Stimulated activated memory B cell treated with anti-CD40 and anti-IgM and Interleukin-4, amounts not matched to agents 10 μg/mL and 1 μg/mL and 100 μg/mL, for 72 hours (primary cell): ENCODE data around the gene MGLL.

ENCODE experiments used
- ATAC-seq: fragments of 150-1000 bp; cut with Tn5 transposase; 2 replicates; pipeline ENCODE4 v1.10.0; 2021
- H3K27ac Mint-ChIP-seq: one replicate; pipeline ENCODE4 v1.8.0; 2022; ENCODE audit warnings: mild to moderate bottlenecking, mixed read lengths
- H3K27me3 Mint-ChIP-seq: one replicate; pipeline ENCODE4 v1.8.0; 2022; ENCODE audit warnings: mixed read lengths
- H3K36me3 Mint-ChIP-seq: one replicate; pipeline ENCODE4 v1.8.0; 2022; ENCODE audit warnings: mixed read lengths
- H3K4me1 Mint-ChIP-seq: one replicate; pipeline ENCODE4 v1.8.0; 2022; ENCODE audit warnings: mixed read lengths
- H3K4me3 Mint-ChIP-seq: one replicate; pipeline ENCODE4 v1.8.0; 2022; ENCODE audit warnings: mild to moderate bottlenecking, moderate library complexity, mixed read lengths
- H3K9me3 Mint-ChIP-seq: one replicate; pipeline ENCODE4 v1.8.0; 2022; ENCODE audit warnings: mixed read lengths

Gene MGLL

GRCh38 chr3:127722091-127722784, 100.1 kb downstream of the MGLL start:
- peaks cover 3% of the 10 kb centered on the region for H3K9me3 Mint-ChIP-seq
- no peaks in the 10 kb centered on the region for H3K27me3 Mint-ChIP-seq
- peaks cover 66% of the 10 kb centered on the region for H3K36me3 Mint-ChIP-seq
- H3K4me1 Mint-ChIP-seq = peaks cover 8% of the 10 kb centered on the region
- no peak for ATAC-seq
- no peak overlapping the region for H3K4me3 Mint-ChIP-seq
- H3K27ac Mint-ChIP-seq = no peak overlapping the region

DNA sequence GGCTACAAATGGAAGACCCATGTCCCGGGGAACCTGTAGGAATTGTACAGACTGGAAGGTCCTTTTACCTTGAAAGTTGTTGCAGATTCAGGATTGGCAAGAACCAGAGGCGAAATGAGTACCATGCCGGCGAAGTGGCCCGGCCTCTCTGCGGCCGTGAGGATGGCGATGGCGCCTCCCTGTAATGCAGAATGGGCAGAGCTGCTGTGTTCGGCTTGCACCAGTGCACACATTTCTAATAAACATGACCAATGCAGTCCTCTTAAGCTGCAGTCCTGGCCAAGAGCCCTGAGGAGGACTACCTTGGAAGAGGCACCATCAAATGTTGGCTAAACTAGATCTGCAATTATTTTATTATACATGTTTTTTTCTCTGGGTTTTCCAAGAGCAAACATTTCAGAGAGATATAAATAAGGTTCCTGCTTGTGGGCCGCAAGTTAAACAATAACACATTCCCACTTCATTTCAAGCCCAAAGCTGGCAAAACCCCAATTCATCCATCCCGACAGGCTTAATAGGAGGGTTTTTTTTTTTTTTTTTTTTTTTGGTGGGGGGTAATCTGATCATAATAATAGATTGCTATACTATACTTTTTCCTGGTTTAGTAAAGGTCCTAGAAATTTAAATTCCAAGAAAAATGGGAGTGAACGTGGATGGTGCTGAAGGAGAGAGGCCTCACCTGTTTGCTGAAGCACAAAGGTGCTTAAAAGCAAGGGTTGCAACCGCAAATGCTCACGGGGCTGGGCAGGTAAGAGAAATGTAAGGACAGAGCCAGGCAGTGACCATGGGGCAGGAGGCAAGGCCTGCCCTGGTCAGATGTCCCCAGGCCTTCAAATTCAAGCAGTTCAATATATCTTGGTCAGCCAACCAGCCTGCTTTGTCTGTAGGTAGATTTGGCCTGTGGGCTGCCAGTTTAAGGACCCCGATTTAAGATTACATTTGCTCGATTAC, 101.1 kb downstream of the MGLL start:
- H3K4me3 Mint-ChIP-seq = no peak overlapping the region
- ATAC-seq = no peak
- no peak overlapping the region for H3K27ac Mint-ChIP-seq
- peaks cover 62% of the 10 kb centered on the region for H3K36me3 Mint-ChIP-seq
- H3K9me3 Mint-ChIP-seq = peaks cover 3% of the 10 kb centered on the region
- no peaks in the 10 kb centered on the region for H3K27me3 Mint-ChIP-seq
- H3K4me1 Mint-ChIP-seq = peaks cover 7% of the 10 kb centered on the region

DNA sequence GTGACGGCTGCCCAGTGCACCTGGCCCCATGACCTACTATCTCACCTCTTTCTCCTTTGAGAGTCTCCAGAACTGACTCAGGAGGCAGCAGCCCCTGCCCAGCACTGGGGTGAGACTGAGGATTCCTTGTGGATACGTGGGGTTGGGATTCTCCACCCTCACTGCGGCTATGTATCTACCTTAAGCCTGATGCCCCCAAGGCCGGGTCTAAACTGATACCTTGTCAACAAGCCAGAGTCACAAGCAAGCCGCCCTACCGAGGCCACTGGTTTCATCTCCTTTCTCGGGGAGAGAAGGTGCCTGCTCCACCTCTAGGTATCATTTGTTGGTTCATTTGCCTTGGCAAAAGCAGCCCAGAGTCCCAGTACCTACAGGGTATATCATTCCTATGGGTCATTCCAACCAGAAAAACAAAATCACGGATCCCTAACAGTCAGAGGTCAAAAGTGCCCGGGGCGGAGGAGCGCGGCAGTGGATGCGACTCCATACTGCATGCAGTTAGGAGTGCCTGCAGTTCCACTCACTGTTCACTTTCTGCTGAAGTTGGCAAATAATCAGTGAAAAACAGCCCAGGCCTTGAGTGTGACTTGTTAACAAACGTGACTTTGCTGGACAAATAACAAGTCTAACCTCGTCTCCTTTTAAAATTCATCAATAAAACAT, 102.0 kb downstream of the MGLL start:
- H3K36me3 Mint-ChIP-seq = peaks cover 59% of the 10 kb centered on the region
- H3K27ac Mint-ChIP-seq = no peak overlapping the region
- H3K27me3 Mint-ChIP-seq = no peaks in the 10 kb centered on the region
- peaks cover 3% of the 10 kb centered on the region for H3K9me3 Mint-ChIP-seq
- no peaks in the 10 kb centered on the region for H3K4me1 Mint-ChIP-seq
- ATAC-seq = no peak
- H3K4me3 Mint-ChIP-seq = no peak overlapping the region

DNA sequence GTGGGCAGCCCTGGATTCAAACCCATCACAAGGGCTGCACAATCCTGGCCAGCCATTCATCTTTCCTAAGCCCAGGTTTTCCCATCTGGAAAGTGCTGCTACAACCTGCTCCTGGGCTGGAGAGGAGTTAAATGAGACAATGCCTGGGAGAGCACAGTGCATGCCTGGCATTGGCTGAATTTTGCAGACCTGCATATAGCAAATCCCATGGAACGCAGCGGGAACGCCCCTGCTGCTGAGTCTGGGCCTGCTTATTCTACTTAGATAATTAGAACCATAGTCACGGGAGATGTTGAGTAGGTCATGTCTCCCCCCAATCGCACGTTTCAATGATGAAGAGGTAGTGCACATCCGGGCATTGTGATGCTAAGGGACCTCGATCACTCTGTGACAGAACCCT, 102.9 kb downstream of the MGLL start:
- ATAC-seq = no peak

DNA sequence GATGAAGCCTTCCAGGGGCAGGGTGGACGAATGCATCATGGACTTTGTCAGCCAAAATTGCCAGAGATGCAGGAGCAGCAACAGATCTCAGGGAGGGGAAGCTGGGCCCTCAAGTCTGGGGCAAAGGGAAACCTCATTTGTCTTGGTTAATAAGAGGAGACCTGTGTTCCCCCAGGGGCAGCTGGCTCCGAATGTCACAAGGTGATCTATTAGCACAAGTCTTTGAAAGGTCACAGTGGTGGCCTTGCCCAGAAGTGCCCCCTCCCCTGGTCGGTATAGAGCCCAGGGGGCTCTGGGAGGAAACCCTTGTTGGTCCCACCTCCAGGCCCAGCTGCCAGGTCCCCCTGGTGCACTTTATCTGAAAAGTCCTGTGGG, 103.4 kb downstream of the MGLL start:
- no peak for ATAC-seq
- H3K9me3 Mint-ChIP-seq = no peaks in the 10 kb centered on the region
- peaks cover 56% of the 10 kb centered on the region for H3K36me3 Mint-ChIP-seq
- no peak overlapping the region for H3K27ac Mint-ChIP-seq
- H3K27me3 Mint-ChIP-seq = no peaks in the 10 kb centered on the region
- H3K4me1 Mint-ChIP-seq = no peaks in the 10 kb centered on the region
- H3K4me3 Mint-ChIP-seq = no peak overlapping the region

More for the DNA sequence above, 102.9 kb downstream of the MGLL start:
- Mint-ChIP-seq H3K27ac (no peak overlapping the region), H3K36me3 (peaks cover 56% of the 10 kb centered on the region), H3K9me3 (no peaks in the 10 kb centered on the region), H3K4me1 (no peaks in the 10 kb centered on the region), H3K4me3 (no peak overlapping the region), H3K27me3 (no peaks in the 10 kb centered on the region)

- Mint-ChIP-seq H3K4me1 (no peaks in the 10 kb centered on the region), H3K36me3 (peaks cover 59% of the 10 kb centered on the region), H3K9me3 (no peaks in the 10 kb centered on the region), H3K27ac (no peak overlapping the region), H3K4me3 (no peak overlapping the region), H3K27me3 (no peaks in the 10 kb centered on the region)
- no peak for ATAC-seq
Observed at GRCh38 chr3:127718245-127718915, 103.9 kb downstream of the MGLL start.

GRCh38 chr3:127717357-127718244, 104.7 kb downstream of the MGLL start:
- H3K4me3 Mint-ChIP-seq = no peak overlapping the region
- H3K27me3 Mint-ChIP-seq = no peaks in the 10 kb centered on the region
- no peak for ATAC-seq
- peaks cover 67% of the 10 kb centered on the region for H3K36me3 Mint-ChIP-seq
- H3K27ac Mint-ChIP-seq = no peak overlapping the region
- no peaks in the 10 kb centered on the region for H3K9me3 Mint-ChIP-seq
- no peaks in the 10 kb centered on the region for H3K4me1 Mint-ChIP-seq

- Mint-ChIP-seq H3K4me3 (no peak overlapping the region), H3K9me3 (no peaks in the 10 kb centered on the region), H3K4me1 (no peaks in the 10 kb centered on the region), H3K27ac (no peak overlapping the region), H3K27me3 (no peaks in the 10 kb centered on the region), H3K36me3 (peaks cover 67% of the 10 kb centered on the region)
- ATAC-seq = no peak
Observed at GRCh38 chr3:127716384-127716783, 105.9 kb downstream of the MGLL start.

GRCh38 chr3:127715532-127715931, 106.8 kb downstream of the MGLL start:
- H3K9me3 Mint-ChIP-seq = no peaks in the 10 kb centered on the region
- no peak overlapping the region for H3K27ac Mint-ChIP-seq
- peaks cover 59% of the 10 kb centered on the region for H3K36me3 Mint-ChIP-seq
- no peak overlapping the region for H3K4me3 Mint-ChIP-seq
- ATAC-seq = no peak
- H3K4me1 Mint-ChIP-seq = no peaks in the 10 kb centered on the region
- H3K27me3 Mint-ChIP-seq = no peaks in the 10 kb centered on the region

GRCh38 chr3:127714866-127715265, 107.4 kb downstream of the MGLL start:
- H3K36me3 Mint-ChIP-seq = peaks cover 61% of the 10 kb centered on the region
- H3K4me1 Mint-ChIP-seq = no peaks in the 10 kb centered on the region
- no peak overlapping the region for H3K27ac Mint-ChIP-seq
- H3K27me3 Mint-ChIP-seq = no peaks in the 10 kb centered on the region
- no peak overlapping the region for H3K4me3 Mint-ChIP-seq
- no peaks in the 10 kb centered on the region for H3K9me3 Mint-ChIP-seq
- ATAC-seq = no peak

DNA sequence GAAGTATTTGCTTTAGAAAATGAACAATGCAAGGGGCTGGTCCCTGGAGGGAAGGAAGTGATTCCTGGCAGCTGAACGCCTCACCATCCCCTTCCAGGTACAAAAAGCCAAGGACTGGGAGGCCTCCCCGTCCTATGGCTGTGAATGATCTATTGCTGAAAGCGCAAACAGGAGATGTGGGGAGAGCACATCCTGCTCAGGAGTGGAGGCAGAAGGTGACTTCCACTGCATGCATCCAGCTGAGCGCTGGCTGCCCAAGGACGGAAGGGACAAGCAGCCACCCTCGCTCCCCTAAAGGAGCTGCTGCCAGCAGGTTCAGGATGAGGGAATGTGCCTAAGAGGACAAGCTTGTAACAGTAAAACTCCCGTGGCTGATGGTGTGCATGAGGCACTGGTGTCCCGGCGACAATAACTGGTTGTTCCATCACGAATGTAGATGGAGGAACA, 108.2 kb downstream of the MGLL start:
- Mint-ChIP-seq H3K9me3 (no peaks in the 10 kb centered on the region), H3K27me3 (no peaks in the 10 kb centered on the region), H3K36me3 (peaks cover 63% of the 10 kb centered on the region), H3K4me1 (no peaks in the 10 kb centered on the region), H3K27ac (no peak overlapping the region), H3K4me3 (no peak overlapping the region)
- ATAC-seq = no peak

- H3K36me3 Mint-ChIP-seq = peaks cover 59% of the 10 kb centered on the region
- H3K4me1 Mint-ChIP-seq = no peaks in the 10 kb centered on the region
- H3K4me3 Mint-ChIP-seq = no peak overlapping the region
- H3K9me3 Mint-ChIP-seq = no peaks in the 10 kb centered on the region
- ATAC-seq = no peak
- no peak overlapping the region for H3K27ac Mint-ChIP-seq
- H3K27me3 Mint-ChIP-seq = no peaks in the 10 kb centered on the region
Observed at GRCh38 chr3:127712881-127713771, 109.2 kb downstream of the MGLL start.

GRCh38 chr3:127712461-127712860, 109.9 kb downstream of the MGLL start:
- H3K4me1 Mint-ChIP-seq = no peaks in the 10 kb centered on the region
- ATAC-seq = no peak
- no peaks in the 10 kb centered on the region for H3K9me3 Mint-ChIP-seq
- H3K4me3 Mint-ChIP-seq = no peak overlapping the region
- H3K27ac Mint-ChIP-seq = no peak overlapping the region
- peaks cover 61% of the 10 kb centered on the region for H3K36me3 Mint-ChIP-seq
- no peaks in the 10 kb centered on the region for H3K27me3 Mint-ChIP-seq
